GM10266 (cell line): ENCODE results near the gene AKAP6.

Source experiments
- DNase-seq: peaks from one replicate; pipeline ENCODE4 v3.0.0; 2012; ENCODE audit errors: extremely low spot score
- CTCF ChIP-seq: IDR thresholded peaks from 2 replicates; pipeline ENCODE4 v1.5.1; 2012; ENCODE audit warnings: mild to moderate bottlenecking, low read depth; ENCODE audit not compliant: control insufficient read depth, insufficient read depth; ENCODE audit errors: missing control alignments

AKAP6 gene

GRCh38 chr14:32567543-32568384, 238.7 kb downstream of the AKAP6 start:
- no peak for TF ChIP-seq CTCF
- no peak for DNase-seq

- no peak for TF ChIP-seq CTCF
- DNase-seq: no peak
Measured at GRCh38 chr14:32571551-32571950, 242.5 kb downstream of the AKAP6 start.

- no peak for DNase-seq
- no peak for TF ChIP-seq CTCF
Measured at GRCh38 chr14:32571995-32572866, 243.1 kb downstream of the AKAP6 start.

GRCh38 chr14:32572867-32573150, 243.7 kb downstream of the AKAP6 start:
- DNase-seq: no peak
- no peak for TF ChIP-seq CTCF

GRCh38 chr14:32574269-32574668, 245.2 kb downstream of the AKAP6 start:
- no peak for DNase-seq
- no peak for TF ChIP-seq CTCF

DNA sequence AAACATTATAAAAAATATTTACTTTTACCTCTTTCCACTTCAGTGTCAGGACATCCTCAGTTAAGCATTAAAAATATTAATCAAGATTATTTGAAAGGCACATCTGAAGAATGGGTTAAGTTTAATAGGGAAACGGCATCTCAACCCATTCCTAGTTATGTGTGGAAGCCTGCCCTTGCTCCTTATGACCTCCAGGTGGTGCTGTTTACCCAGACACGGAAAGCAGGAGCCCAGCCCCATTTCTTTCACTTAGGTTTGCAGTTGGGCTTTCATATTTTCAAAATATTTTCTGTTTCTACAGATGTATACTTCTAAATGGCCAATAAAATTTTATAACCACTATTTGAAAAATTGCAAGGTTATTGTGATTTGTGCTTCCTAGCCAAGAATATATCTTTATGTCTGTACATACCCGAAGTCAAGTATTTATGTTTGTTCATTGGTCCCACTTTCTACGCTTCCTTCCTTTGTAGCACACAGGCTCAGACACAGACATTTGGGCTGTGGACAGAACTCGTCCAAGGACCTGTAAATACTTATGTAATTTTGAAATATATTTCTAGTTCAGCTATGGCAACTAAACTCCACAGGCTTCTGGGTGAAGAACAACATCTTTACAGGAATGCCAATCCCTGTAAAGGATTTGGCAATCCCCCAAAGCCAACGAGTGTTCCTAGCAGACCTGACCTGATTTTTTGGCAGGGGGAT, 247.1 kb downstream of the AKAP6 start:
- TF ChIP-seq CTCF: peak; percentile 91
- peak; percentile 25 for DNase-seq
